Keratinocyte (primary cell): Measurements from ENCODE around the gene ETV3. TPM values are rescaled to one million over a fixed set of nuclear protein-coding genes. Genes with fewer than 3 reads are reported as not detected.

Source experiments
- DNase-seq: peaks from one replicate; pipeline ENCODE4 v3.0.0-alpha.2; 2011; ENCODE audit warnings: low read depth, missing footprints, low spot score
- FAIRE-seq: peaks from 2 replicates; lab custom pipeline; 2011; peaks lifted over from hg19 to GRCh38; lab: Jason Lieb, UNC
- H2AFZ ChIP-seq: 2 replicates; pipeline ENCODE4 v1.6.0; 2012; ENCODE audit warnings: low read length, control low read depth, inconsistent platforms; ENCODE audit not compliant: control insufficient read depth
- H3K27ac ChIP-seq: 2 replicates; pipeline ENCODE4 v1.5.1; 2011; ENCODE audit warnings: low read length; ENCODE audit not compliant: control insufficient read depth, insufficient read depth
- H3K27me3 ChIP-seq: 3 replicates; pipeline ENCODE4 v1.6.0; 2011; ENCODE audit warnings: low read length; ENCODE audit not compliant: control insufficient read depth, insufficient read depth; ENCODE audit errors: extremely low read depth
- H3K36me3 ChIP-seq, 2 experiments: 2 replicates in 1 of 2; 3 replicates in 1 of 2; pipeline ENCODE4 v1.5.1; 2011; ENCODE audit warnings: low read length in 2 of 2, mild to moderate bottlenecking in 1 of 2; ENCODE audit not compliant: control insufficient read depth in 2 of 2, insufficient read depth in 2 of 2; ENCODE audit errors: extremely low read depth in 1 of 2
- H3K4me1 ChIP-seq: 3 replicates; pipeline ENCODE4 v1.5.1; 2011; ENCODE audit warnings: low read length; ENCODE audit not compliant: control insufficient read depth, insufficient read depth; ENCODE audit errors: extremely low read depth
- H3K4me2 ChIP-seq: 3 replicates; pipeline ENCODE4 v1.6.0; 2011; ENCODE audit warnings: low read depth, low read length; ENCODE audit not compliant: control insufficient read depth, insufficient read depth; ENCODE audit errors: extremely low read depth
- H3K4me3 ChIP-seq, 3 experiments: fragments of 200-600 bp in 1 of 3; sonication (generic) in 1 of 3; 2 replicates in 2 of 3; 3 replicates in 1 of 3; pipeline ENCODE4 v1.5.1; 2011 to 2016; ENCODE audit warnings: low read length in 3 of 3, mild to moderate bottlenecking in 3 of 3, control low read depth in 2 of 3, inconsistent platforms in 1 of 3, low read depth in 1 of 3, mixed read lengths in 1 of 3, mixed run types in 1 of 3, moderate library complexity in 1 of 3; ENCODE audit not compliant: control insufficient read depth in 2 of 3, insufficient read depth in 2 of 3; ENCODE audit errors: extremely low read depth in 1 of 3
- H3K79me2 ChIP-seq: 2 replicates; pipeline ENCODE4 v1.6.0; 2012; ENCODE audit warnings: low read length; ENCODE audit not compliant: control insufficient read depth, insufficient read depth
- H3K9ac ChIP-seq: 3 replicates; pipeline ENCODE4 v1.6.0; 2011; ENCODE audit warnings: low read length; ENCODE audit not compliant: control insufficient read depth, insufficient read depth; ENCODE audit errors: extremely low read depth
- H3K9me1 ChIP-seq: 3 replicates; pipeline ENCODE4 v1.6.0; 2011; ENCODE audit warnings: low read length; ENCODE audit not compliant: control insufficient read depth, insufficient read depth; ENCODE audit errors: extremely low read depth
- H3K9me3 ChIP-seq: 2 replicates; pipeline ENCODE4 v1.5.1; 2012; ENCODE audit warnings: low read depth, low read length; ENCODE audit not compliant: control insufficient read depth
- H4K20me1 ChIP-seq: 3 replicates; pipeline ENCODE4 v1.6.0; 2011; ENCODE audit warnings: low read length; ENCODE audit not compliant: control insufficient read depth, insufficient read depth; ENCODE audit errors: extremely low read depth
- CTCF ChIP-seq, 3 experiments: IDR thresholded peaks in 1 of 3; conservative IDR thresholded peaks in 1 of 3; optimal IDR thresholded peaks in 1 of 3; 2 replicates in 2 of 3; 3 replicates in 1 of 3; pipeline versions ENCODE3 to v1.5.1; 2011; ENCODE audit warnings: low read length in 3 of 3, mild to moderate bottlenecking in 3 of 3, moderate library complexity in 2 of 3, control low read depth in 1 of 3, inconsistent platforms in 1 of 3; ENCODE audit not compliant: insufficient read depth in 2 of 3; ENCODE audit errors: extremely low read depth in 1 of 3
- EZH2 ChIP-seq: IDR thresholded peaks from one replicate; pipeline ENCODE4 v1.6.1; 2012; ENCODE audit warnings: inconsistent platforms, mild to moderate bottlenecking, low read length, moderate library complexity
- dilution Hi-C: fragments of 300-500 bp; cut with MboI; formaldehyde crosslinking; loops from one replicate; pipeline ENCODE4 v1.7.0; 2020; ENCODE audit warnings: low sequenced_read_pairs; ENCODE audit not compliant: extremely low pct_ligation_motif_present
- polyA plus RNA-seq, 5 experiments: library from polyadenylated mRNA; depleted of rRNA in 3 of 5; stranded (reverse) in 3 of 5; stranded (forward) in 1 of 5; unstranded in 1 of 5; fragments of >200 nt; gene quantifications; 1 replicate in 1 of 5; 2 replicates in 3 of 5; 3 replicates in 1 of 5; pipeline versions ENCODE4 v1.2.1 to v1.2.3, GENCODE V29; 2011 to 2012; ENCODE audit warnings: missing spikeins in 2 of 5, low read depth in 1 of 5, low replicate concordance in 1 of 5

ETV3 gene
- polyA plus RNA-seq, 1 donor (not counting 4 experiments of a cell fraction or from before 2014, with no cell fraction given) = 22.3 TPM

GRCh38 chr1:157097692-157098091 is 40.5 kb downstream of the ETV3 start:
- no peak for FAIRE-seq
- Histone ChIP-seq H3K27me3 (peaks cover 4% of the 10 kb centered on the region), H4K20me1 (no peaks in the 10 kb centered on the region), H3K36me3 (no peaks in the 10 kb centered on the region), H2AFZ (no peak overlapping the region), H3K4me2 (no peak overlapping the region), H3K9ac (no peak overlapping the region), H3K9me3 (no peaks in the 10 kb centered on the region), H3K4me3 (no peak overlapping the region), H3K9me1 (no peaks in the 10 kb centered on the region), H3K27ac (no peak overlapping the region), H3K79me2 (no peaks in the 10 kb centered on the region), H3K4me1 (peaks cover 5% of the 10 kb centered on the region)
- no peak for DNase-seq
- TF ChIP-seq CTCF (optimal IDR thresholded peaks at IDR 0.05 in 1 of 3, IDR thresholded peaks at IDR 0.05 in 1 of 3, conservative IDR thresholded peaks at IDR 0.05 in 1 of 3; ENCODE audit: extremely low read depth in 1 of 3, insufficient read depth in 2 of 3, low read length in 3 of 3) (no peak), EZH2 (no peak)
- dilution Hi-C loops = no loop called here

DNA sequence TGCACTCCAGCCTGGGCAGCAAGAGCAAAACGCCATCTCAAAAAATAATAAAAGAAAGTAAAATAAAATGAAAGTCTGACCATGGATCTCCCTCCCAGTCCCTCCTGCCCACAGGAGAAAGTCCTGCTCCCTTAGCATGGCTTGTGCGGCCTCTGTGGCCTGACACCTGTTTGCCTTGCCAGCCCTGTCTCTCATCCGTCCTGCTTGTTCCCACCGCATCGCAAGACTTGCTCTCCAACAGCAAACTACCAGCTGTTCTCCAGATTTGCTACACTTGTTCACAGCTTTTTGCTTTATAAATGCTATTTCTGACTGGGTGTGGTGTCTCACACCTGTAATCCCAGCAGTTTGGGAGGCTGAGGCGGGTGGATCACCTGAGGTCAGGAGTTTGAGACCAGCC is 41.3 kb downstream of the ETV3 start:
- H3K9ac ChIP-seq = no peak overlapping the region
- dilution Hi-C loops = no loop called here
- H3K4me3 ChIP-seq = no peak overlapping the region
- no peak overlapping the region for H2AFZ ChIP-seq
- H3K9me3 ChIP-seq = no peaks in the 10 kb centered on the region
- no peak overlapping the region for H3K27ac ChIP-seq
- H3K36me3 ChIP-seq = no peaks in the 10 kb centered on the region
- H3K79me2 ChIP-seq = no peaks in the 10 kb centered on the region
- no peaks in the 10 kb centered on the region for H3K27me3 ChIP-seq
- DNase-seq (no peak), FAIRE-seq (no peak)
- H3K9me1 ChIP-seq = no peaks in the 10 kb centered on the region
- H3K4me1 ChIP-seq = peaks cover 5% of the 10 kb centered on the region
- no peak for TF ChIP-seq CTCF (optimal IDR thresholded peaks at IDR 0.05 in 1 of 3, IDR thresholded peaks at IDR 0.05 in 1 of 3, conservative IDR thresholded peaks at IDR 0.05 in 1 of 3; ENCODE audit: extremely low read depth in 1 of 3, insufficient read depth in 2 of 3, low read length in 3 of 3)
- TF ChIP-seq EZH2 = no peak
- no peaks in the 10 kb centered on the region for H4K20me1 ChIP-seq
- no peak overlapping the region for H3K4me2 ChIP-seq
